ENCODE measurements around the gene NAA50.

GRCh38 chr3:113741086-113741485 lies 5.0 kb downstream of the NAA50 start:
- TF ChIP-seq CTCF (IDR thresholded peaks at IDR 0.05; ENCODE audit: low read length) (no peak), EZH2 (optimal IDR thresholded peaks at IDR 0.05; ENCODE audit: low read depth, low read length) (no peak), EZH2phosphoT487 (IDR thresholded peaks at IDR 0.05; ENCODE audit: low read length) (no peak)

All from MM.1S (cell line).